Lung (tissue), 12 donors: Measurements from ENCODE around the gene HEY2. TPM values are rescaled to one million over a fixed set of nuclear protein-coding genes. Genes with fewer than 3 reads are reported as not detected.

ENCODE experiments used
- ATAC-seq: fragments of 200-7000 bp; cut with Tn5 transposase; one replicate; pipeline ENCODE4 v1.9.1; 2020; ENCODE audit warnings: moderate number of reproducible peaks; ENCODE audit not compliant: insufficient read depth, low FRiP score
- DNase-seq, 3 donors: peaks; one replicate each; pipeline ENCODE4 v3.0.0-alpha.2; 2013 to 2017
- H3K27ac ChIP-seq, 2 donors: one replicate each; pipeline ENCODE4 v1.5.1; 2013; ENCODE audit warnings: mild to moderate bottlenecking in 2 of 2, moderate library complexity in 2 of 2, control low read depth in 1 of 2, inconsistent platforms in 1 of 2, low read depth in 1 of 2, low read length in 1 of 2
- H3K27me3 ChIP-seq, 3 donors: one replicate each; pipeline ENCODE4 v1.5.1; 2013; ENCODE audit warnings: low read length in 2 of 3; ENCODE audit not compliant: control insufficient read depth in 3 of 3, insufficient read depth in 3 of 3
- H3K36me3 ChIP-seq, 4 donors: one replicate each; pipeline ENCODE4 v1.5.1; 2013; ENCODE audit warnings: low read length in 4 of 4, mild to moderate bottlenecking in 1 of 4, moderate library complexity in 1 of 4; ENCODE audit not compliant: control insufficient read depth in 4 of 4, insufficient read depth in 4 of 4
- H3K4me1 ChIP-seq, 5 donors: one replicate each; pipeline ENCODE4 v1.5.1; 2013; ENCODE audit warnings: low read length in 5 of 5, mild to moderate bottlenecking in 2 of 5, moderate library complexity in 1 of 5; ENCODE audit not compliant: control insufficient read depth in 5 of 5, insufficient read depth in 5 of 5
- H3K4me3 ChIP-seq: one replicate; pipeline ENCODE4 v1.5.1; 2013; ENCODE audit warnings: mild to moderate bottlenecking, control low read depth, moderate library complexity
- H3K9ac ChIP-seq, 2 donors: one replicate each; pipeline ENCODE4 v1.5.1; 2013; ENCODE audit warnings: low read length in 2 of 2, control low read depth in 1 of 2; ENCODE audit not compliant: insufficient read depth in 1 of 2
- H3K9me3 ChIP-seq, 4 donors: one replicate each; pipeline ENCODE4 v1.5.1; 2013; ENCODE audit warnings: low read length in 3 of 4, mild to moderate bottlenecking in 1 of 4, moderate library complexity in 1 of 4; ENCODE audit not compliant: control insufficient read depth in 4 of 4, insufficient read depth in 3 of 4
- WGBS, 2 donors: extraction: QIAGEN DNeasy Blood & Tissue Kit; methylation state at CpG; one replicate each; pipeline ENCODE4 v1.1.7; 2013; 5-methylcytosine and 5-hydroxymethylcytosine counted together
- polyA plus RNA-seq, 2 donors: library from polyadenylated mRNA; stranded (reverse); fragments of 200-250 nt; gene quantifications; one replicate each; pipeline ENCODE4 v1.2.1, GENCODE V29; 2013
- total RNA-seq, 2 donors: library from RNA; depleted of rRNA in 1 of 2; stranded (reverse); fragments of >200 nt in 1 of 2; gene quantifications; one replicate each; pipeline ENCODE4 v1.2.1, GENCODE V29; 2014 to 2021
- TF ChIP-seq, protein P1 (sequence below): IDR thresholded peaks from 2 replicates; pipeline ENCODE4 v1.5.1; 2012; ENCODE audit warnings: mild to moderate bottlenecking; ENCODE audit errors: control extremely low read depth, extremely low read depth
- donor health status: control.
- donor health status: control.
- donor health status: Bipolar disorder and iron deficiency.
- donor health status: healthy.
- donor health status: DM: yes; HTN: yes; CAD: no.

The HEY2 gene
- total and polyA plus RNA-seq, 4 donors: 1.0 to 5.2 (median 1.5) TPM

DNA sequence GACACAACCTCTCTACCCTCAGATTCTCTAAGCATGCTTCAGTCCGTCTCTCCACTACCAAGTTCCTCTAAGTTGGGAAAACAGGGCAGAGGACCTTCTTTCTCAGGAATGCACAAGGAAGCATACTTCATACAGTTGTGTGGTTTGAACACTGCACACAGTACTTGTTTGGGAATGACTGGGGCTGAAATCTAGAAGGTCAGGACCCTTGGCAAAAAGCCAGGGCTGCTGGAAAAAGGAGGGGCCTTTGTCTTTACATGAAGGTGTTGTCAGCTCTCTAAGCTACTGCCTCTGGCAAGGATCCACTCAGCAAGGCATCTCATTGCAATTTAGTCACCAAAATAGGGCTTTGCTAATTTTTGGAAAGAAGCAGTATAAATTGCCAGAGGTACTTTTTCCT is 20.7 kb upstream of the HEY2 start:
- H3K9me3 ChIP-seq: peaks cover 0 to 2% (median 0%) of the 10 kb centered on the region in 4 donors
- 81 to 82% methylated on average over 1 of the region's 1 CpG for WGBS, 2 donors
- TF ChIP-seq, protein P1, sequence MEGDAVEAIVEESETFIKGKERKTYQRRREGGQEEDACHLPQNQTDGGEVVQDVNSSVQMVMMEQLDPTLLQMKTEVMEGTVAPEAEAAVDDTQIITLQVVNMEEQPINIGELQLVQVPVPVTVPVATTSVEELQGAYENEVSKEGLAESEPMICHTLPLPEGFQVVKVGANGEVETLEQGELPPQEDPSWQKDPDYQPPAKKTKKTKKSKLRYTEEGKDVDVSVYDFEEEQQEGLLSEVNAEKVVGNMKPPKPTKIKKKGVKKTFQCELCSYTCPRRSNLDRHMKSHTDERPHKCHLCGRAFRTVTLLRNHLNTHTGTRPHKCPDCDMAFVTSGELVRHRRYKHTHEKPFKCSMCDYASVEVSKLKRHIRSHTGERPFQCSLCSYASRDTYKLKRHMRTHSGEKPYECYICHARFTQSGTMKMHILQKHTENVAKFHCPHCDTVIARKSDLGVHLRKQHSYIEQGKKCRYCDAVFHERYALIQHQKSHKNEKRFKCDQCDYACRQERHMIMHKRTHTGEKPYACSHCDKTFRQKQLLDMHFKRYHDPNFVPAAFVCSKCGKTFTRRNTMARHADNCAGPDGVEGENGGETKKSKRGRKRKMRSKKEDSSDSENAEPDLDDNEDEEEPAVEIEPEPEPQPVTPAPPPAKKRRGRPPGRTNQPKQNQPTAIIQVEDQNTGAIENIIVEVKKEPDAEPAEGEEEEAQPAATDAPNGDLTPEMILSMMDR: no peak
- H3K9ac ChIP-seq: no peak overlapping the region
- ATAC-seq (no peak), DNase-seq (no peak)
- no peaks in the 10 kb centered on the region for H3K36me3 ChIP-seq
- H3K27me3 ChIP-seq: no peaks in the 10 kb centered on the region
- H3K4me3 ChIP-seq: no peak overlapping the region
- H3K27ac ChIP-seq: no peak overlapping the region
- H3K4me1 ChIP-seq: peaks cover 0 to 3% (median 0%) of the 10 kb centered on the region in 5 donors

DNA sequence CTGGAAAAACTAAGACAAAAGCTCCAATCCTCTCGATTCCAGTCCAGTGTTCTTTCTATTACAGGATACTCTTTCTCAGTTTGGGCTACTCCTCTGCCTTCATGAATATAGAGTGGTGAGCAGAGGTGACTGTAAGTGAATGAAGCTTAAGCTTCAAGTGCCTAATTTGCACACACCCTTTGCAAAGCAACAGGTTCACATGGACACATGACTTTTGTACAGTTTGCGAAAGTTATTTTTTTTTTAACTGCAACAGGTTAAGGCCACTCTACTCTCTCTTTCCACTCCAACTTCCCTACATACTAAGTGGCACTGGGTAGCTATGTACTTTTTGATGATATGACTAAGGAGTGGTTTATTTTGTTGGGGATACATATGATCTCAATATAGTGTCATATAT is 19.4 kb upstream of the HEY2 start:
- no peaks in the 10 kb centered on the region for H3K36me3 ChIP-seq
- H3K27me3 ChIP-seq: no peaks in the 10 kb centered on the region
- TF ChIP-seq, protein P1: no peak
- no peak overlapping the region for H3K9ac ChIP-seq
- no peak overlapping the region for H3K4me3 ChIP-seq
- H3K4me1 ChIP-seq: peaks cover 0 to 3% (median 0%) of the 10 kb centered on the region in 5 donors
- H3K9me3 ChIP-seq: no peaks in the 10 kb centered on the region
- 81 to 91% methylated on average over 2 of the region's 2 CpGs for WGBS, 2 donors
- H3K27ac ChIP-seq: no peak overlapping the region
- no peak for ATAC-seq
- DNase-seq: no peak

DNA sequence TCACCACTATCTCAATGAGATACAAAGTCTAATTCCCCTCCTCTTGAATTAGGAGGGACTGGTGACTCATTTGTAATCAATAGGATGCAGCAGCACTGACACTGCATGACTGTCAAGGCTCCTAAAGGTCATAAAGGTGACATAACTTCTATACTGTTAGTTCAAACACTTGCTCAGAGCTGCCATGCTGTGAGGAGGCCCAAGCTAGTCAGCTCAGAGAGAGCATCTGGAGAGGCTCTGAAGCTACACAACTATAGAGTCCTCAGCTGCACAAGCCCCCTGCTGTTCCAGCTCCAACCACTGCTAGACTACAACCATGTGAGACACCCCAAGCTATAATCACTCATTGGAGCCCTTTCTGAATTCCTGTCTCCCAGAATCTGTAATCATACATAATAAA is 17.0 kb upstream of the HEY2 start:
- Histone ChIP-seq H3K36me3 (no peaks in the 10 kb centered on the region), H3K27me3 (no peaks in the 10 kb centered on the region), H3K4me3 (no peak overlapping the region), H3K9ac (no peak overlapping the region), H3K9me3 (no peaks in the 10 kb centered on the region), H3K27ac (no peak overlapping the region), H3K4me1 (peaks cover 0 to 3% (median 0%) of the 10 kb centered on the region in 5 donors)
- no peak for ATAC-seq
- no peak for DNase-seq
- TF ChIP-seq, protein P1: no peak
